Sciatic nerve (tissue), 2 donors: Measurements from ENCODE around the gene CMSS1. TPM values are rescaled to one million over a fixed set of nuclear protein-coding genes. Genes with fewer than 3 reads are reported as not detected.
A peak's percentile ranks its signal among the peaks of the same experiment; 100 is the strongest.

Experiments used
- ATAC-seq: fragments of 200-7000 bp; cut with Tn5 transposase; one replicate; pipeline ENCODE4 v1.9.1; 2020; ENCODE audit warnings: mild to moderate bottlenecking, moderate library complexity
- DNase-seq: peaks from one replicate; pipeline ENCODE4 v3.0.0-alpha.2; 2020; ENCODE audit warnings: low spot score
- intact Hi-C: fragments of 100-400 bp; cut with DNase I; formaldehyde crosslinking; loops from one replicate; pipeline ENCODE4 v1.14.2; 2022
- total RNA-seq: library from RNA; stranded (reverse); fragmentation: NEBNext Ultra II Directional; extraction: Animal tissue kit (Norgen Biotek cat#: 25700); gene quantifications from one replicate; pipeline ENCODE4 v1.2.1, GENCODE V29; 2021
- donor health status: DM: no; HTN: no; CAD: no.
- donor health status: DM: no; HTN: no; CAD: no.

CMSS1 gene
- total RNA-seq, 1 donor from 2014 or later: 26.7 TPM

DNA sequence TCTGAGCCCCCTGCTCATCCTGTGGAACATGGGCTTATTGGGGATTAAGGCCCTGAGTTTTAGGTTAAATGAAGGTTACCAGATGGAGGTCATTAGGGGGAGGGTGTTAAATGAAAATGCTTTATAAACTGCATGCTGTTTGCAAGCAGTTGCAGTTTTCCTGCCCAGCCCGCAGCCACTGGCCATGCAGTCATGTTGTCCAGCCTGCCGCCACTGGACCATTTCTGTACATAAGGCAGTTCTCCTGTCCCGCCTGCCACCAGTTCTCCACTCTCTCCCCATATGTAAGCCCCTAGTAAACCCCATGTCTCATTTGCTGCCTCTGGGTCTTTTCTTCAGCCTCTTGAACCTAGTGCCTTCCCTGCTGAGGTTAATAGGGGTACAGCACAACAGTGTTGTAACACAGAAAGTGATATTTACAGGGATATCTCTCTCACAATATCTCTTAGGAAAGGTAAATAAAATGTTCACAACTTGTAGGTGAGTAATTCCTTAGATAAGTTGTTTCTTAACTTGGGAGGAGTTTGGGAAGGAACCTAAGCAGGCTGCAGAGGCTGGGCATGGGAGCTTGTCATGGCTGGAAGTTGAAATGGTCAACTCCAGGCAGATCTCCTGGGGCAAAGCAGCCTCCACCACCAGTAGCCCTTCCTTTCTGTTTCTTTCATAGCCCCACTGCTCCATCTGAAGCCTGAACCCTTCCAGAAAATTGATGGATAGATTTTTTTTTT is 148.2 kb downstream of the CMSS1 start:
- ATAC-seq (no peak), DNase-seq (no peak)
- intact Hi-C loops: no loop called here

DNA sequence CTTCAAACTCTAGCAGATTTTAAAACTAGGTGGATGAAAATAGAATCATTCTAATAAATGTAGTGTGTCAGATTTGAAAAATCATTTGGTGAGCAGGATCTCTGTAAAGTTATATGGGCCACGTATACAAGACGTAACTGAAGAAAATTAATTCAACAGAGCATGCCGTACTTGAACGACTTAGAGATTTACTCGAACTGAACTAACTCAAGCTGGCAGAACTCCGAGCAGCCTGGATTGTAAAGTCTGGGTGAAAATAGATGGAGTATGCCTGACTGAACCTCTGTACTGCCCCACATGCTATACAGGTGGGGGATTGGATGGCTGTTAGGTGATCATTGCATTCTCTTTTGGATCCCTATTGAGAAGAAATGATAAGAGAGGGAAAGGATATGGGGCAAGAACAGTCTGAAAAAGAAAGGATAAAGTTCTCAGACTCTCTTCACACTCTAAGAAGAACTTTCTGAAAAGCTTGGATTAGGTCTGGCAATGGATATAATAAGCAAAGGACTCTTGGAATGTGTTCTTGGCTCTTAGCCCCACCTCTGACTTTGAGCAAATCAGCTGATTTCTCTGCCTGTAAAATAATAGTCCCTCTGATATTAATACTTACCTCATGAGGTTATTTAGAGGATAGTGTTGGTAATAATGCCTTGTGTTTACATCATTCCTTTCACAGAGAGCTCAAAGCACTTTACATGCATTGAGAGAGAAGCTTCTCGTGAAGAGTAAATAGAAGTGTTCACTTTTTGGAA is 149.2 kb downstream of the CMSS1 start:
- no peak for DNase-seq
- peak; percentile 77 for ATAC-seq
- intact Hi-C loops: no loop called here

DNA sequence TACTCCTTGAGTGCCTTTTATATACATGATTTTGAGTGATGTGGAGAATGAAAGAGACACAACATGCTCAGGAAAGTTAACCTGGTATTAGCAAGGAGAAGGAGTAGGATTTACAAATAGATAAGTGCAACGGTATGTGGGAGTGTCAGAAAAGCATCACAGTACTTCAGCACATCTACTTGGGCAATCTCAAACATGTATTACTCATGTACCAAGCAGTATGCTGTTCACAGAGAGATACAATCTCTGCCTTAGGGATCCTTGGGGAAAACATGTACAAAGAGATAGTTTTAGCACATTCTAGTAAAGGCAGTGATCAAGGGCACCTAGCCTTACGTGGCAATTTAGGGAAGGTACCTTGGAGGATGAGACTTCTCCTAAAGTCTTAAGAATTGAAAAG is 150.1 kb downstream of the CMSS1 start:
- DNase-seq (no peak), ATAC-seq (no peak)
- intact Hi-C loops: no loop called here

DNA sequence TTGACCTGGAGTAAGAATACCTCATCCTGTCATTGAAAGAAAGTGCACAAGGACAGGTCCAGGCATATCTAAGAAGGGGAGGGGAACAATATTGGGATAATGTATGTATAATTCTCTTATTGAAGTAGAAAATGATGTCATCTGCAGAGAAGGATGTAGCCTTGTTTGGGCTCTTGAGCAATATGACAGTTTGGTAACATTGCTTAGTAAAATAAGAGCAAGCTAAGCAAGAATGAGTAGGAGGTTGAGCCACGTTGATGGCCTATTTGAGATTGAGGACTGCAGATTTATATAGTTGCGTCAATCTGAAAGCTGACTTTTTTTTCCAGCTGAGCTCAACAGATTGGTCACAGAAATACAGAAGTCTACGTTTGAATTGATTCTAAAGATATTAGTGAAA is 151.5 kb downstream of the CMSS1 start:
- no peak for DNase-seq
- ATAC-seq: no peak
- intact Hi-C loops: no loop called here

DNA sequence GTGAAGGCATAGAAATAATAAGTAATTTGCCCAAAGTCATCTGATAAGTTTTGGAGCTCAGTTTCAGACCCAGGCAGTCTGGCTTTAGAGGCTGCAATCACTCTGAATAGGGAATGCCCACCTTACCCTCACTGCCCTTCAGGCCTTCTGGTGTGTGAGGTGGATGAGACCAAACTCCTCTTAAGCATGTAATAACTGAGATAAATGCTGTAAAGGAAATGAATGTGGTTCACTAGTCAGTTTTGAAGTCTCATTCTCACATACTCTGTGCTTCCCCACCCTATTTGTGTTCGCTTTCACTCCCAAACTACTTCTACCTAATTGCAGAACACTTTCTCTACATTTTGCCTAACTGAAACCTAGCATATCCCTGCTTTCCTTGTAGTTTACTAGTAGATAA is 152.5 kb downstream of the CMSS1 start:
- DNase-seq (no peak), ATAC-seq (no peak)
- intact Hi-C loops: no loop called here

DNA sequence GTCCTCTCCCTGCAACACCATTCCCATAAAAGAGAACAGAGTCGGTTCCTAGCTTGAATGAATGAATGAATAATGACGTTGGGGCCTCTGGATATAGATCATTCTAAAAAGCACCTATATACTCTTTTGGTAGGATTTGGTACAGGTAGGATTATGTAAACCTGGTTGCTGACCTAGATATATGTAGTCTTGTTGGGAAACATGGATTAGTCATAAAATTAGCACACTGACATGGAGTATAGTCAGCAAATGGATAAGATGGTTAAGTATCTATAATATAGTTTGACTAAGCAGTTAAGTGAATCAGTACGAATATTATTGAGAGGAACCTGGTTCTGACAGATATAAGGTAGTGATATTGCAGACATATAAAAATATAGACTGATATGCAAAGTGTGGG is 154.1 kb downstream of the CMSS1 start:
- no peak for ATAC-seq
- intact Hi-C loops: no loop called here
- no peak for DNase-seq

DNA sequence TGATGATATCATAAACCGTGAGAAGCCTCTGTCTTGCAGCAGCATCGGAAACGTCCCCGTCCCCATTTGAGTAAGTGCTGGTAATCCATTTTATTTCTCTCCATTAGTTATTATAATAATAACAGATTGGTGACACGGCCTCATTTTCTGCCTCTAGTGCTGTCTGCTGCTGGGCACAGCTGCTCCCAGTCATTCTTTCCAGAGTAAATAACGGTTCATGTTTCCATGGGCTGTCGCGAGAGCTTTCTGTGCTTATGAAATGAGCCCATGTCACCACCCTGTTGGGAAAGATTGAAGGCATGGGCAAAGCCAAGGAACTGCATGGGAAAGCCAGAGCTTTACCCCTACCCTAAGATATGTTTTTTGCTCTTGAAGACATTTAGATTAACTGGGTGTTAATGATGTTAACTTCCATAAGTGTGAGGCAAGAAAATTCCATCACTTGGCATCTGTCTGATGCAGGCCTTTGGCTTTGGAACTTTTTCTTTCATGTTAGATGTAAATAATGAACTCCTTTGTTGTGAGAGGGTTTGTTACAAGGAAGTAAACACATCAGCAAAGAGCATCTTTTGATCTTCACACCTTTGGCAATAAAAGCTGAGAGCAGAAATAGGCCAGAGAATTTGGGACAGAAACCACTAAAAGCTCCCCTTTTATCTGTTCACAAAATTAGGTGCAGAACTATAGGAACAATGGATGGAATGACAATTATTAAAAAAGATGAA is 154.9 kb downstream of the CMSS1 start:
- ATAC-seq (peak; percentile 52), DNase-seq (no peak)
- intact Hi-C loops: no loop called here

DNA sequence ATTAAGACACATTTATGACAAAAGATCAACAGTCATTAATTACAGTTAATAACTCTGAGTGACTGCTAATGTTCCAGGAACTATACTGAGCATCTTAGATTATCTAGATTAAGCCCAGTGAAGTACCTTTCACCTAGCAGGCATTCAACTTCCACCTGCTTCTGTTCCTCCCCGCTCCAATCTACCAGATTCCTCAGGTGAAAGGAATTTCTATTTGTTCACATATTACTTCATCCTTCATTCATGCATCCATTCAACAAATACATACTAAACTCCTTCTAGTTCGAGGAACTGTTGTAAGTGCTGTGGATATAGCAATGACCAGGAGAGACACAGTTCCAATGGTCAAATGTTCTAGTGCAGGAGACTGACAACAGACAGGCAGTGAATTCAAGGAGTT is 157.3 kb downstream of the CMSS1 start:
- ATAC-seq: no peak
- no peak for DNase-seq
- intact Hi-C loops: loop anchor here (5.0 kb wide), 1 partner anchor 1867 kb away; no protein-coding TSS in a partner anchor

DNA sequence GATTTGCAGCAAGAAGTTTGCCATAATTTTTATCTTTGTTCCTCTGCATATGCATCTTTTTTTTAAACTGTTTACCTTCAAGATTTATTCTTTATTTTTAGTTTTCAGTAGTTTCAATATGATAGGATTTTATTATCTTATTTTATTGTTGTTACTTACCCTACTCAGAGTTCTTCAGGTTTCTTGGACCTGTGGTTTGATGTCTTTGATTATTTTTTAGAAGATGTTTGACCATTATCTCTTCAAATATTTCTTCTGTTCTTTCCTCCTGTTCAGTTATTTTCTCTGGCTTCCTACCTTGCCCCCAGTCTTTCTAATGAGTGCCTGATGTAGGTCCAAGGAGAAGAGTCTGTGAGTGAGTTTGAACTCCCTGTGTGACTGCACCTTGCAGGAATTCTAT is 158.9 kb downstream of the CMSS1 start:
- no peak for ATAC-seq
- no peak for DNase-seq
- intact Hi-C loops: loop anchor here (5.0 kb wide), 1 partner anchor 1866 kb away; no protein-coding TSS in a partner anchor

DNA sequence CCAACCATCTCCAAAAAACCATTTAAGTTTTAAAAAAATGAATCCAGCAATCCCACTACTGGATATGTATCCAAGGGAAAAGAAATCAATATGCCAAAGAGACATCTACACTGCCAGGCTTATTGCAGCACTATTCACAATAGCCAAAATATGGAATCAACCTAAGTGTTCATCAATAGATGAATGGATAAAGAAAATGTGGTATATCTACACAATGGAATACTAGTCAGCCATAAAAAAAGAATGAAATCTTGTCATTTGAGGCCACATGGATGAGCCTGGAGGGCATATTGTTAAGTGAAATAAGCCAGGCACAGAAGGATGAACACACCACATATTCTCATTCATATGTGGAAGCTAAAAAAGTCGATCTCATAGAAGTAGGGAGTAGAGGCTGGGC is 160.6 kb downstream of the CMSS1 start:
- DNase-seq: no peak
- intact Hi-C loops: loop anchor here (5.0 kb wide), 1 partner anchor 1864 kb away; no protein-coding TSS in a partner anchor
- ATAC-seq: no peak

DNA sequence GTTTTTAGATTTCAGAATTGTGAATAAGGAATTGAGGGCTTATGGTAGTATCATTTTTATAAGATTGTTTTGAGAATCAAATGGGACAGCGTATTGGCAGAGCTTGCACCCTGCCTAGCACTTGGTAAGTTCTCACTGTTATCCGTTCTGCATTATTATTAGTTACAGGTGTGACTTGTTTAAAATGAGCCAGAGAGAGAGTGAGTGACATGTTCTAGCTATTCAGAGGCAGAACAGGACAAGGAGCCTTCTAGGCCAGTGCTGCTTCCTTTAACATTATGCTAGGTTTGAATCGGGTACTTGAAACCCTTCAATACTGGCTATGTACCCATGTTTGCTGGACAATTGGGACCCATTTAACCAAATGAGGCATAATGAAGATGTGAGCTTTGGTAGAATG is 162.9 kb downstream of the CMSS1 start:
- intact Hi-C loops: no loop called here
- no peak for ATAC-seq
- DNase-seq: no peak

DNA sequence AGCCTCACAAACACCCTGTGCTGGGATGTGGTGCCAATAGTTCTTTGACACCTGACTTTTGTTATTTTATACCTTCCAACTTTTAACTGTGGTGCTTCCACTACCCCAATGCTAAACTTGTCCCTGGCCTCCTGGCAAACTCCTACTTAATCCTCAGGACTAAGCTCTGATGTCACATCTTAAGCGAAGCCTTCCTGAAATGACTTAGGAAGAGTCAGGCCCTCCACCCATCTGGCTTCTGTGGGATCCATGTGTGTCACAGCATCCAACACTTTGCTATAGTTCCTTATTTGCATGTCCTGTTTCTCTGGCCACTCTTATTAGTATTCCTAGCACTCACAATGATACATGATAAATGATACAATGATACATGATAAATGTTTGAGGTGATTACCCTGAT is 163.5 kb downstream of the CMSS1 start:
- no peak for DNase-seq
- intact Hi-C loops: no loop called here
- no peak for ATAC-seq

DNA sequence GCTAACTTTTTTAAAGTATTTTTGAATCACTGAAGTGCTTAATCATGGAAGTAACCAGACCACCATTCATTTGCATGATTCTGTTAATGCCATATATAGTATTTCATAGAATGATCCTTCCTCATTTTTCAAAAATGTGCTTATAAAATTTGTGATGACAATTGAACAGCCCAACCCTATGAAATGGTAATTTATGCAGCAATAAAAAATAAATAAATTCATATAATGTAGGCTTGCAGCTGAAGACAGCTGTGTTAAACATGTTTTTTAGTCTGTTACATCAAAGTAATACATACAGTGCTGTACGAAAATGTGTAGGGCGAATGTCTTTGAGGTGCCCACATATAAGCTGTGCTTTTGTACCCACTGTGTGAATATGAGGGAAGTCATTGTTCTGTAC is 165.0 kb downstream of the CMSS1 start:
- no peak for ATAC-seq
- no peak for DNase-seq
- intact Hi-C loops: no loop called here

DNA sequence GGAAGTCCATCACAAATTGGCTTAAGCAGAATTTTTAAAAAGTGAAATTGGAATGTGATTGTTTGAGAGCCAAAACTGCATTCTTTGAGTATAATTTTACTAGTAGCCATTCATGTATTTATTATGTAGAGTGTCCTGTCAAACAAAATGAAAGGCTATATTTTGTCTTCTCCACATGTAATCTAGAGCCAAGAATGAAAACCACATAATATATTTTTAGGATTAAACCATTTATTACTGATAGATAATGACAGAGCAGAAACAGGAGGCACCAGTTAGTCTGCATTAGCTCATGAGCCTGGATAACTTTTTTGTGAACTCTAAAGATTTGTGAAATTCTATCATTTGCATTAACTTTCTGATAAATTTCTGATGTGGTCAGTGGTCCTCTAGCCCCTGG is 166.5 kb downstream of the CMSS1 start:
- no peak for DNase-seq
- intact Hi-C loops: no loop called here
- ATAC-seq: no peak

DNA sequence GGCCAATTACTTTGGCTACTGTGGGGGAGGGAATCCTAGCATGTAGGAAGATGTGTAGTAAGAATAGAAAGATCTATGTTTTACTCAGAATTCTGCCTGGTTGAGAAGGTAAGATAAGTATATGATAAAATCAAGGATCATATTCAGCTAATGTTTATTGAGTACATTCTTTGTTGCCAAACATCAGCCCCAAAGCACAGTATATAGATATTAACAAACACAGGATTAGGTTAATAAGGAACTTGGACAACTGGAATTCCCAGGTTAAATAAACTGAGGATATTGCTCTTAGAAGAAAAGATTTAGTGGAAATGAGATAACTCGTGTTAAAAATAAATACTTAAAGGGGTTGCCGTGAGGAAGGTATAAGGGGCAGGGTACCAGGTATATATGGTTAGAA is 167.0 kb downstream of the CMSS1 start:
- ATAC-seq: no peak
- intact Hi-C loops: no loop called here
- DNase-seq: no peak

DNA sequence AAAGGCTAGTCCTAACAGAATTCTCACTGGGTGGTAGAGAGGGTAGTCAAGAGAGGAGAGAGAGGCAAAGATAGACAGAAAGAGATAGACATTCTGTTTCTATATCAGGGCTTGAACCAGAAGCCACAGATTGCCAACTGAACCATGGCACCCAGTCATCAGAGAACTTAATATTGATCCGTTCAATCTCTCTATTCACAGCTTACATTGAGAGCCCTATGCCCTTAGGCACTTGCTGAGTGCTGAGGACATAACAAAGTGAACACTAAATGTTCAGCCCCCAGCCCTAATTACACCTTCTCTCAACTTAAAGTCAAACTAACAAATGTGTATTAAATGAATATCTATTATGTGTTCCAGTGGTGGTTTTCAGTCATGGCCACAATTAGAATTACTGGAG is 172.5 kb downstream of the CMSS1 start:
- intact Hi-C loops: no loop called here
- DNase-seq (no peak), ATAC-seq (no peak)

DNA sequence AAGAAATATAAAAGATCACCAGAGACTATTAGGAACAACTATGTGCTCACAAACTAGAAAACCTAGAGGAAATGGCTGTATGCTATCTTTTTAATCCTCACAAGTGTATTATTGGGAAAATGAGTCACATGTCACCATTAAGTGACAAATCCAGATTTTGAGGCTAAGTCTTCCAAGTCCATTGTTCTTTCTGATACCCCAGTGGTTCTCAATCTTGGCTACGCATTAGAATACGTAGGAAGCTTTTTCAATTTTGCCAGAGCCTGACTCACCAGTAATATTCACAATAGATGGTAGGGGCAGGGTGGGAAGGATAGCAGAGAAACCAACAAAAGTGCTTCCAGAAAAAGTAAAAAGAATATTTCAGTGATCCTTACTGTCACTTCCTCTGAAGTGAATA is 179.6 kb downstream of the CMSS1 start:
- ATAC-seq: no peak

DNA sequence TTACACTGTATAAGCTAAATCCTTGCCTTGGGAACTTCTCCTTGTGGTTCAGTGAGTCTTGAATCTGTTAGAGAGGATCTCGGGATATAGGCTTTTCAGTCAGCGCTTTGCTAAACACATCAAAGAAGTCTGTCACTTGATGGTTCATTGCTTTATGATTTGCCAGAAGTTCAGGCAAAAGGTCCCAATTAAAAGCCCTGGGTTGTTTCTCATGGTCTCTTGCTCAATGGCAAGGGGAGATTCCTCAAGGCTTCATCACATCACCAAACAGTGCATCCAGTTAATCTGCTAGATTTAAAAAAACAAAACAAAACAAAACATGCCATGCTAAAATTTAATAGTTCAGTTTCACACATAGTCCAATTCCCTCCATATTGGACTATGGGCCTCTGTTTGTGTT is 181.9 kb downstream of the CMSS1 start:
- intact Hi-C loops: no loop called here
- DNase-seq (no peak), ATAC-seq (no peak)

More for the DNA sequence above, 179.6 kb downstream of the CMSS1 start:
- intact Hi-C loops: no loop called here
- DNase-seq: no peak

DNA sequence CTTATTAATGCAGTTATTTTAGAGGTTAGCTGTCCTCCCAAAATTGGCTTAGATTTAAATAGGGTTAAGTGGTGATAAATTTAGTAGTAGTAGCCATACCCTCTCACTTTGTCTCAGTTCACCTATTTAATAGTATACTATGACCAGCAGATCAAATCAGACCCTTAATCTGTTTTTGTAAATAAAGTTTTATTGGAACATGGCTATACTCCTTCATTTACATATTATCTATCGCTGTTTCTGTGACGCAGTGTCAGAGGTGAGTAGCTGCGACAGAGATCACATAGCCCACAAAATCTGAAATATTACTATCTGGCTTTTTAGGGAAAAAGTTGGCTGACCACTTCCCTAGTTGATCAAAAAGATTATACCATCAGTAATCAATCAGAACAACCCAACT is 183.4 kb downstream of the CMSS1 start:
- no peak for DNase-seq
- intact Hi-C loops: no loop called here
- ATAC-seq: no peak
